ENCODE results near the gene GMDS. TPM values are rescaled to one million over a fixed set of nuclear protein-coding genes. Genes with fewer than 3 reads are reported as not detected.

The GMDS gene
- total and polyA plus RNA-seq, 2 donors = 19.9 to 28.4 TPM

DNA sequence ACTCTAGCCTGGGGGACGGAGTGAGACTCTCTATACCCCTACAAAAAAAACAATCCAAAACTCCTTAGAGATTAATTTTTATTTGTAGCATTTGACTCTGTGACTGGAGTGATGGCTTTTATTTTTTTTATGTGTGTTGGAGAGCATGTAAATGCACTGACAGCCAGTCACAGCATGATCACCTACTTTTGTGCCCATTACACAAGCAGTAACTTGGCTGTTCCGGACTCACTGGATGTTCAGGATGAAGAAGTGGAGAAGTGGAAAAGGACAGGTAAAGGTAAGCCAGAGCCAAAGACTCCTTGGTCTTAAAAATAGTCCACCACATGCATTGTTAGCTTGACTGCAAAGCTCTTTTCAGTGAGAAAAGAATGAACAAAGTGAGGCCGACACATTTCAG lies 413.0 kb downstream of the GMDS start:
- DNase-seq (ENCODE audit: low read depth in 6 of 9, low spot score in 9 of 9) = no peak
- H3K36me3 ChIP-seq (ENCODE audit: control insufficient read depth in 2 of 2, insufficient read depth in 2 of 2, low read length in 1 of 2) = no peaks in the 10 kb centered on the region
- H3K27ac ChIP-seq (ENCODE audit: low read depth in 1 of 2, low read length in 1 of 2) = no peak overlapping the region
- H3K27me3 ChIP-seq (ENCODE audit: control insufficient read depth in 2 of 2, insufficient read depth in 1 of 2, low read length in 1 of 2) = no peaks in the 10 kb centered on the region
- H3K4me1 ChIP-seq (ENCODE audit: control insufficient read depth in 2 of 2, insufficient read depth in 2 of 2, low read length in 2 of 2) = no peaks in the 10 kb centered on the region
- no peak overlapping the region for H3K4me3 ChIP-seq (ENCODE audit: low read length in 2 of 2)
- WGBS = 92% methylated on average over 3 of the region's 3 CpGs
- H3K9me3 ChIP-seq (ENCODE audit: control insufficient read depth in 2 of 2, insufficient read depth in 1 of 2, low read length in 1 of 2) = peaks cover 0 to 4% of the 10 kb centered on the region in 2 donors

DNA sequence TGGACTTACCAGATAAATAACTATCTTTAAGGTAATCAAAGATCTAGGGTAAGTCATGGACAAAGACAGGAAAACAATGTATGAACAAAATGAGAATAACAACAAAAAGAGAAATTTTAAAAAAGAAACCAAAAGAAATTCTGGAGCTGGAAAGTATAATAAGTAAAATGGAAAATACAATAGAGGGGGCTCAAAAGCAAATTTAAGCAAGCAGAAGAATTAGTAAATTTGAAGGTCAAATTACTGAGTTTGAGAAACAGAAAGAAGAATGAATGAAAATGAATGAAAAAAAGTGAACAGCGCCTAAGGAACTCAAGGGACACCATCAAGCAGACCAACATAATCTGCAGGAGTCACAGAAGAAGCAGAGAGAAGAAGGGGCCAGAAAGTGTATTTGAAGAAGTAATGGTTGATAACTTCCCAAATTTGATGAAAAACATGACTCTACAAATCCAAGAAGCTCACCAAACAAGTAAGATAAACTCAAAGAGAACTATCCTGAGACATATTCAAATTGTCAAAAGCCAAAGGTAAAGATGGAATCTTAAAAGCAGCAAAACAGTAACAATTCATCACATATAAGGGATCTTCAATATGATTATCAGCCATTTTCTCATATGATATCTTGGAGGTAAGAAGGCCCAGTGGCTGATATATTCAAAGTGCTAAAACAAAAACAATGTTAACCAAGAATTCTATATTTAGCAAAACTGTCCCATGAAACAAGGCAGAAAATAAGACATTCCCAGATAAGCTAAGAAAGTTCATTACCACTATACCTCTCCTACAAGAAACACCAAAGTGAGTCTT lies 417.2 kb downstream of the GMDS start:
- 37% methylated on average over 1 of the region's 1 CpG for WGBS
- no peaks in the 10 kb centered on the region for H3K27me3 ChIP-seq (ENCODE audit: control insufficient read depth in 2 of 2, insufficient read depth in 1 of 2, low read length in 1 of 2)
- H3K4me3 ChIP-seq (ENCODE audit: low read length in 2 of 2) = no peak overlapping the region
- H3K36me3 ChIP-seq (ENCODE audit: control insufficient read depth in 2 of 2, insufficient read depth in 2 of 2, low read length in 1 of 2) = no peaks in the 10 kb centered on the region
- no peak for DNase-seq (ENCODE audit: low read depth in 6 of 9, low spot score in 9 of 9)
- H3K9me3 ChIP-seq (ENCODE audit: control insufficient read depth in 2 of 2, insufficient read depth in 1 of 2, low read length in 1 of 2) = peaks cover 0 to 4% of the 10 kb centered on the region in 2 donors
- H3K27ac ChIP-seq (ENCODE audit: low read depth in 1 of 2, low read length in 1 of 2) = no peak overlapping the region
- H3K4me1 ChIP-seq (ENCODE audit: control insufficient read depth in 2 of 2, insufficient read depth in 2 of 2, low read length in 2 of 2) = no peaks in the 10 kb centered on the region

DNA sequence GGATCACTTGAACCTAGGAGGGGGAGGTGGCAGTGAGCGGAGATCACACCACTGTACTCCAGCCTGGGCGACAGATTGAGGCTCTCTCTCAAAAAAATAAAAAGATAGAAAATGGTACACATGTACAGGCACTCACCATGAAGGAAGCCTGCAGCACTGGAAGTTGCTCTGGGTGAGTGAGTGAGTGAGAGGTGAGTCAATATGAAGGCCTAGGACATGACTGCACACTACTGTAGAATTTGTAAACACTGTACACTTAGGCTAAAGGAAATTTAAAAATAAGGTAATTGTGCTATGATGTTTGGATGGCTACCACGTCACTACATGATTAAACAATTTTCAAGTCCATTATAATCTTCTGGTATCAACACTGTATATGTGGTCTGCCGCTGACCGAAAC lies 419.5 kb downstream of the GMDS start:
- peaks cover 0 to 4% of the 10 kb centered on the region in 2 donors for H3K9me3 ChIP-seq (ENCODE audit: control insufficient read depth in 2 of 2, insufficient read depth in 1 of 2, low read length in 1 of 2)
- H3K4me3 ChIP-seq (ENCODE audit: low read length in 2 of 2) = no peak overlapping the region
- 88% methylated on average over 5 of the region's 5 CpGs for WGBS
- DNase-seq (ENCODE audit: low read depth in 6 of 9, low spot score in 9 of 9) = no peak
- H3K4me1 ChIP-seq (ENCODE audit: control insufficient read depth in 2 of 2, insufficient read depth in 2 of 2, low read length in 2 of 2) = no peaks in the 10 kb centered on the region
- H3K36me3 ChIP-seq (ENCODE audit: control insufficient read depth in 2 of 2, insufficient read depth in 2 of 2, low read length in 1 of 2) = no peaks in the 10 kb centered on the region
- H3K27ac ChIP-seq (ENCODE audit: low read depth in 1 of 2, low read length in 1 of 2) = no peak overlapping the region
- H3K27me3 ChIP-seq (ENCODE audit: control insufficient read depth in 2 of 2, insufficient read depth in 1 of 2, low read length in 1 of 2) = no peaks in the 10 kb centered on the region

DNA sequence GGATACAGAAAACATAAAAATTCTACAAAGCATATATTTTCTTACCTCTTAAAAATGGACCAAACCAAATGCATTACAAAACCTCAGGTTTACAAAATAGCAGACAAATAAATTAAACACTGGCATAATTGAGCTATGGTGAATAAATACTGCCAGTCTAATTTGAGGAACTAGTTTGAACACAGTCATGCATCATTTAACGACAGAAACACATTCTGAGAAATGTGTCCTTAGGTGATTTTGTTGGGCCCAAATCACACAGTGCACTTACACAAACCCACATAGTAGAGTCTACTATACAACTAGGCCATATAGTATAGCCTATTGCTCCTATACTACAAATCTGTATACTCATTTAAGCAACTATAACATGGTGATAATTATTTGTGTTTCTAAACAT lies 420.1 kb downstream of the GMDS start:
- no peak overlapping the region for H3K27ac ChIP-seq (ENCODE audit: low read depth in 1 of 2, low read length in 1 of 2)
- WGBS = 89% methylated on average over 1 of the region's 1 CpG
- DNase-seq (ENCODE audit: low read depth in 6 of 9, low spot score in 9 of 9) = no peak
- H3K4me1 ChIP-seq (ENCODE audit: control insufficient read depth in 2 of 2, insufficient read depth in 2 of 2, low read length in 2 of 2) = no peaks in the 10 kb centered on the region
- no peaks in the 10 kb centered on the region for H3K36me3 ChIP-seq (ENCODE audit: control insufficient read depth in 2 of 2, insufficient read depth in 2 of 2, low read length in 1 of 2)
- H3K4me3 ChIP-seq (ENCODE audit: low read length in 2 of 2) = no peak overlapping the region
- peaks cover 0 to 4% of the 10 kb centered on the region in 2 donors for H3K9me3 ChIP-seq (ENCODE audit: control insufficient read depth in 2 of 2, insufficient read depth in 1 of 2, low read length in 1 of 2)
- no peaks in the 10 kb centered on the region for H3K27me3 ChIP-seq (ENCODE audit: control insufficient read depth in 2 of 2, insufficient read depth in 1 of 2, low read length in 1 of 2)

DNA sequence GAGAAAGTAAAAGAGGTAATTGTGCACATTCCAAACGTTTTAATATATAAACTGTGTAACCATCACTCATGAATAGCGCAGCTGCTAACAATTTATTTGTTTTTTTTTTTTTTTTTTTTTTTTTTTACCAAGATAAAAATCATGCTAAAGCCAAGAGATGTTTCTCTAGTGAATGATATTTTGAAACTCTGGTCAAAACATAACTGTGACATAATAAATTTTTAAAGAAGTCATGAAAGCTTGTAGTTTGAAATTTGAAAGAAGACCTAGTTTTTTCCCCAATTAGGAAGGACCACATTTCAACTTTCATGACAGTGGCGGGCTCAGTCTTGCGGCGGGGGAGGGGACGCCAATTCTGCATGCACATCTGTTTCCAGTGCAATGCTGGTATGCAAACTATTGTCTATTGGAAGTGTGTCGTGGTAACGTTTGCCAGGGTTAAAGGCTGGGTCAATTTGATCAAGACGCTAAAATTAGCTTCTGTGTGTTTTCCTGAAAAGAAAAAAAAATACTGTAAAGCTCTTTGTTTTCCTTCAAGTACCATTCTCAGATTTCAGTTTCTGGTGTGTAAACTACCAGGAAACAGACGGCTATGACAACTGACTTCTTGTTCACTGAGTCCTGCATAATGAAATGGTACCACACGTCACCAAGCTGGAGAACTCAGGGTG lies 423.8 kb downstream of the GMDS start:
- Histone ChIP-seq H3K27ac (ENCODE audit: low read depth in 1 of 2, low read length in 1 of 2) (no peak overlapping the region), H3K36me3 (ENCODE audit: control insufficient read depth in 2 of 2, insufficient read depth in 2 of 2, low read length in 1 of 2) (no peaks in the 10 kb centered on the region), H3K27me3 (ENCODE audit: control insufficient read depth in 2 of 2, insufficient read depth in 1 of 2, low read length in 1 of 2) (no peaks in the 10 kb centered on the region), H3K9me3 (ENCODE audit: control insufficient read depth in 2 of 2, insufficient read depth in 1 of 2, low read length in 1 of 2) (no peaks in the 10 kb centered on the region), H3K4me3 (ENCODE audit: low read length in 2 of 2) (no peak overlapping the region), H3K4me1 (ENCODE audit: control insufficient read depth in 2 of 2, insufficient read depth in 2 of 2, low read length in 2 of 2) (no peaks in the 10 kb centered on the region)
- WGBS = 85% methylated on average over 11 of the region's 11 CpGs
- DNase-seq (ENCODE audit: low read depth in 6 of 9, low spot score in 9 of 9) = no peak

DNA sequence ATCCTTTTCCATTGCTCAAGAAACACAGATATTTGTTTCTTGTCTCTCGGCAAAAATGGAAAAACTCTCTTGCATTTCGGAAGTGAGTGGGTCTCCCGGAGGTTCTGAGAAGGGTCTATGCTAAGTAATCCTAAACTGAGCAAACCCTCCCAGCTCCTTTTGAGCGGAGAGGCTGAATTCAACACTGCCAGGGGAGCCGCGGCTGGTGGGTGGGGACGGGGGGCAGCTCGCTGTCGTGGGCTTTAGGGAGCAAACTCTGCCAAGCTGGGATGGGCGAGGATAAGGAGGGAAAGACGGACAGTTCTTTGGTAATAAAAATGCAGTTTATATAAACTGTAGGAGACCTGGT lies 424.3 kb downstream of the GMDS start:
- no peaks in the 10 kb centered on the region for H3K36me3 ChIP-seq (ENCODE audit: control insufficient read depth in 2 of 2, insufficient read depth in 2 of 2, low read length in 1 of 2)
- no peak for DNase-seq (ENCODE audit: low read depth in 6 of 9, low spot score in 9 of 9)
- H3K27ac ChIP-seq (ENCODE audit: low read depth in 1 of 2, low read length in 1 of 2) = no peak overlapping the region
- H3K4me1 ChIP-seq (ENCODE audit: control insufficient read depth in 2 of 2, insufficient read depth in 2 of 2, low read length in 2 of 2) = no peaks in the 10 kb centered on the region
- H3K4me3 ChIP-seq (ENCODE audit: low read length in 2 of 2) = no peak overlapping the region
- 91% methylated on average over 11 of the region's 11 CpGs for WGBS
- H3K27me3 ChIP-seq (ENCODE audit: control insufficient read depth in 2 of 2, insufficient read depth in 1 of 2, low read length in 1 of 2) = no peaks in the 10 kb centered on the region
- H3K9me3 ChIP-seq (ENCODE audit: control insufficient read depth in 2 of 2, insufficient read depth in 1 of 2, low read length in 1 of 2) = no peaks in the 10 kb centered on the region

DNA sequence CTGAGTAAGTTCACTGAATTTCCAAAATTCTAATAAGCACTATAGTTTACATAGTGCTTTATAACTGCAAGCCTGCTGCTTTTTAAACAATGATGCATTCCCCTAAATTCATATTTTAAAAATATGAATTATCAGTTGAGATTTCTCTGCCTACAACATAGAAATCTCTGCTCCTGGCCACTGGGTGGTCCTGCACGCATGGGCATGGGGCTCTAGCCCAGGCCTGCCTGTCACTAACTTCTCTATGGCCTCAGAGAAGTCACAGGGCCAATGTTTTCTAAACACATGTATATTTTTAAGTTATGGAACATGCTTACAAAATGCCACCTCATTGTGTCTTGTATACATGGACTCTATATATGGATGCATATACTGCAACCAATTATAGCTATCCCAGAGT lies 424.7 kb downstream of the GMDS start:
- H3K4me1 ChIP-seq (ENCODE audit: control insufficient read depth in 2 of 2, insufficient read depth in 2 of 2, low read length in 2 of 2) = no peaks in the 10 kb centered on the region
- H3K27ac ChIP-seq (ENCODE audit: low read depth in 1 of 2, low read length in 1 of 2) = no peak overlapping the region
- no peaks in the 10 kb centered on the region for H3K36me3 ChIP-seq (ENCODE audit: control insufficient read depth in 2 of 2, insufficient read depth in 2 of 2, low read length in 1 of 2)
- DNase-seq (ENCODE audit: low read depth in 6 of 9, low spot score in 9 of 9) = no peak
- 97% methylated on average over 1 of the region's 1 CpG for WGBS
- no peak overlapping the region for H3K4me3 ChIP-seq (ENCODE audit: low read length in 2 of 2)
- no peaks in the 10 kb centered on the region for H3K27me3 ChIP-seq (ENCODE audit: control insufficient read depth in 2 of 2, insufficient read depth in 1 of 2, low read length in 1 of 2)
- H3K9me3 ChIP-seq (ENCODE audit: control insufficient read depth in 2 of 2, insufficient read depth in 1 of 2, low read length in 1 of 2) = no peaks in the 10 kb centered on the region

DNA sequence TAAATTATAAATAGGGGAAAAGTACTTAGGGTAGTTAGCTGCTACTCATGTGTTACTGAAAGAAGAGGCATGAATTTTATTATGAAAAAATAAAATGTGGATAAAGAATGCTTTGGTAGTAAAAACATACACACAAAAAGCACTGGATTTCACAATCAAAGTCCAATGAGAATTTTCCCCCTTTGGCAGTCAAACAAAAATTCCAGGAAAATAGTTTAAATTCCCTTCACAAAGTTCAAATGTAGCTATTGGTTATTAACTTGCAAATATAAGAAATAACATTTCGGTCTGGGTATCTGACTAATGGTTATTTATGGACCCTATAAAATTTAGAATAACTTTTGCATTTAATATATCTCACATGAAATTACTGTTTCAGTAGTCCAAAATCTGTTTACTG lies 425.2 kb downstream of the GMDS start:
- no peak for DNase-seq (ENCODE audit: low read depth in 6 of 9, low spot score in 9 of 9)
- WGBS = 99% methylated on average over 1 of the region's 1 CpG
- H3K9me3 ChIP-seq (ENCODE audit: control insufficient read depth in 2 of 2, insufficient read depth in 1 of 2, low read length in 1 of 2) = no peaks in the 10 kb centered on the region
- no peaks in the 10 kb centered on the region for H3K27me3 ChIP-seq (ENCODE audit: control insufficient read depth in 2 of 2, insufficient read depth in 1 of 2, low read length in 1 of 2)
- H3K4me3 ChIP-seq (ENCODE audit: low read length in 2 of 2) = no peak overlapping the region
- no peaks in the 10 kb centered on the region for H3K4me1 ChIP-seq (ENCODE audit: control insufficient read depth in 2 of 2, insufficient read depth in 2 of 2, low read length in 2 of 2)
- H3K27ac ChIP-seq (ENCODE audit: low read depth in 1 of 2, low read length in 1 of 2) = no peak overlapping the region
- no peaks in the 10 kb centered on the region for H3K36me3 ChIP-seq (ENCODE audit: control insufficient read depth in 2 of 2, insufficient read depth in 2 of 2, low read length in 1 of 2)

DNA sequence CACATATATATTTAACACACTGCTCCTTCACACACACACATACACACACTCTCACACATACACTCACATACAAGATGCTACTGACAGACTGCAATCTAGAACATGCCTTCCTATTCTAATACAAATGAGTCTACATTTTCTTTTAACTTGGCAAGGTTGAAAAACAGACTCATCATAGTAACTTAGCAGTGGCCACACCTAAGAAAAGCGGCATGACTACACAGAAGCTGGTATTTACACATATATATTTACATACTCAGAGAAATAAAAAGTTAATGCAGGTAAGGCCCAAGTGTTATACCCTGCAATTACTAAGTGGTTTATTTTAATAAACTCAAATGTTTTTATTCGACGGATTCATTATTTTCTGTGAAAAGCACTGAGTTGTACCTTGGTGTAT lies 426.4 kb downstream of the GMDS start:
- WGBS = 97% methylated on average over 3 of the region's 3 CpGs
- no peaks in the 10 kb centered on the region for H3K4me1 ChIP-seq (ENCODE audit: control insufficient read depth in 2 of 2, insufficient read depth in 2 of 2, low read length in 2 of 2)
- H3K4me3 ChIP-seq (ENCODE audit: low read length in 2 of 2) = no peak overlapping the region
- no peak overlapping the region for H3K27ac ChIP-seq (ENCODE audit: low read depth in 1 of 2, low read length in 1 of 2)
- no peaks in the 10 kb centered on the region for H3K36me3 ChIP-seq (ENCODE audit: control insufficient read depth in 2 of 2, insufficient read depth in 2 of 2, low read length in 1 of 2)
- H3K9me3 ChIP-seq (ENCODE audit: control insufficient read depth in 2 of 2, insufficient read depth in 1 of 2, low read length in 1 of 2) = no peaks in the 10 kb centered on the region
- H3K27me3 ChIP-seq (ENCODE audit: control insufficient read depth in 2 of 2, insufficient read depth in 1 of 2, low read length in 1 of 2) = no peaks in the 10 kb centered on the region
- DNase-seq (ENCODE audit: low read depth in 6 of 9, low spot score in 9 of 9) = no peak
